Measurements from ENCODE around the gene BAG2.

- TF ChIP-seq EGR1 (IDR thresholded peaks at IDR 0.05) (no peak), TEAD4 (IDR thresholded peaks at IDR 0.05) (no peak), EP300 (IDR thresholded peaks at IDR 0.05; ENCODE audit: borderline replicate concordance) (no peak), TAF1 (IDR thresholded peaks at IDR 0.05; ENCODE audit: low read depth) (no peak), RAD21 (IDR thresholded peaks at IDR 0.05; ENCODE audit: low read depth) (no peak), YY1 (IDR thresholded peaks at IDR 0.05; ENCODE audit: low read depth) (no peak), REST (IDR thresholded peaks at IDR 0.05; ENCODE audit: low read depth) (no peak)
Measured at GRCh38 chr6:57209030-57209429, 36.9 kb downstream of the BAG2 start.
